GM12878 (cell line): ENCODE measurements around the gene PMIS2.

Source experiments
- CEBPB ChIP-seq, 2 experiments: fragments of 150-350 bp in 1 of 2; IDR thresholded peaks; 2 replicates each; pipeline ENCODE4 v1.6.1; 2012 to 2014; ENCODE audit warnings: low read depth in 2 of 2, low read length in 2 of 2, borderline replicate concordance in 1 of 2, inconsistent platforms in 1 of 2
- CHD4 ChIP-seq: fragments of 200-600 bp; sonication (generic); IDR thresholded peaks from 2 replicates; pipeline ENCODE4 v1.6.1; 2016; ENCODE audit warnings: mild to moderate bottlenecking
- NR2C1 ChIP-seq: fragments of 450-650 bp; IDR thresholded peaks from 2 replicates; pipeline ENCODE4 v1.6.1; 2017; ENCODE audit warnings: antibody characterized with exemption, mild to moderate bottlenecking, moderate library complexity
- SP1 ChIP-seq: IDR thresholded peaks from one replicate; pipeline ENCODE4 v1.6.1; 2011; ENCODE audit warnings: low read depth, low read length
- YY1 ChIP-seq: IDR thresholded peaks from 2 replicates; pipeline ENCODE4 v1.6.1; 2011; ENCODE audit warnings: low read depth, mild to moderate bottlenecking, low read length
- ZNF274 ChIP-seq: IDR thresholded peaks from one replicate; pipeline ENCODE4 v1.8.0; 2011; ENCODE audit not compliant: insufficient read length, insufficient read depth
- TF ChIP-seq, protein P1 (sequence below): IDR thresholded peaks from 2 replicates; pipeline ENCODE4 v1.6.1; 2012; ENCODE audit warnings: low read depth, low read length, improper control_type of control experiment
- TF ChIP-seq, protein P2 (sequence below): fragments of 450-650 bp; IDR thresholded peaks from 2 replicates; pipeline ENCODE4 v1.6.1; 2017; ENCODE audit warnings: mild to moderate bottlenecking
- TF ChIP-seq, protein P3 (sequence below), 3 experiments: IDR thresholded peaks in 2 of 3; conservative IDR thresholded peaks in 1 of 3; 2 replicates each; pipeline ENCODE4 v1.5.1; 2011; ENCODE audit warnings: low read depth in 3 of 3, low read length in 3 of 3, mild to moderate bottlenecking in 3 of 3, control low read depth in 2 of 3, moderate library complexity in 2 of 3, inconsistent platforms in 1 of 3, mixed read lengths in 1 of 3; ENCODE audit not compliant: control insufficient read depth in 2 of 3, insufficient read depth in 1 of 3; ENCODE audit errors: extremely low read depth in 1 of 3
- TF ChIP-seq, protein P4 (sequence below): fragments of 450-650 bp; IDR thresholded peaks from 2 replicates; pipeline ENCODE4 v1.6.1; 2014; ENCODE audit warnings: mild to moderate bottlenecking
- TF ChIP-seq, protein P5 (sequence below): fragments of 150-350 bp; IDR thresholded peaks from 2 replicates; pipeline ENCODE4 v1.6.1; 2016; ENCODE audit warnings: low read depth, low read length

DNA sequence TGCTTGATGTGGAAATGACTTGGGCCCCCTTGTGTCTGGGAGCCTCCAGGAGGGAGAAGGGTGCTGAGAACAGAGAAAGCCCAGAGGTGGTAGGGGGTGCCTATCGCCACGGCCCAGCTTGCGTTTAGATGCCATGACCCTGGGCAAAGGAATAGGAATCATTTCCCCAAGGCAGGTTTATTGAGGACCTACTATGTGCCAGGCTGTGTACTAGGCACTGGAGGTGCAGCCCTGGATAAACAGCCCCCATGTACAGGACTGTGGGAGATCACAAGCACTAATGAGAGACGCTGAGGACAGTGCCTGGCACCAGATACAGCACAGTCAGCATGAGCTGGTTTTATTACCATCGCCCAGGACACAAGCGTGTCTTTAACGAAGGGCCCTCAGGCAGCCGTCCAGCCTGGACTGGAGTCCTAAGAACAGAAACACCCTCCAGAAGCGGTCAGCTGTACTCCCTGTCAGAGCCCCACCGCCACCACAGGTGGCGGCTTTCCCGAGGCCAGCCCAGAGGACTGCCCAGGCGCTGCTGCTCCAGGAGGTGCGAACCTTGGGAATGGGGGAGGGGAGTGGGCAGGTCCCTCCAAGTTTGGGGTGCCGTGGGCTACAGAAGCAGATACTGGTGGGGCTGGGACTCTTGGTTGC, 36.0 kb upstream of the PMIS2 start:
- TF ChIP-seq, protein P1, sequence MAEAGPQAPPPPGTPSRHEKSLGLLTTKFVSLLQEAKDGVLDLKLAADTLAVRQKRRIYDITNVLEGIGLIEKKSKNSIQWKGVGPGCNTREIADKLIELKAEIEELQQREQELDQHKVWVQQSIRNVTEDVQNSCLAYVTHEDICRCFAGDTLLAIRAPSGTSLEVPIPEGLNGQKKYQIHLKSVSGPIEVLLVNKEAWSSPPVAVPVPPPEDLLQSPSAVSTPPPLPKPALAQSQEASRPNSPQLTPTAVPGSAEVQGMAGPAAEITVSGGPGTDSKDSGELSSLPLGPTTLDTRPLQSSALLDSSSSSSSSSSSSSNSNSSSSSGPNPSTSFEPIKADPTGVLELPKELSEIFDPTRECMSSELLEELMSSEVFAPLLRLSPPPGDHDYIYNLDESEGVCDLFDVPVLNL: no peak
- TF ChIP-seq YY1: no peak
- TF ChIP-seq, protein P2, sequence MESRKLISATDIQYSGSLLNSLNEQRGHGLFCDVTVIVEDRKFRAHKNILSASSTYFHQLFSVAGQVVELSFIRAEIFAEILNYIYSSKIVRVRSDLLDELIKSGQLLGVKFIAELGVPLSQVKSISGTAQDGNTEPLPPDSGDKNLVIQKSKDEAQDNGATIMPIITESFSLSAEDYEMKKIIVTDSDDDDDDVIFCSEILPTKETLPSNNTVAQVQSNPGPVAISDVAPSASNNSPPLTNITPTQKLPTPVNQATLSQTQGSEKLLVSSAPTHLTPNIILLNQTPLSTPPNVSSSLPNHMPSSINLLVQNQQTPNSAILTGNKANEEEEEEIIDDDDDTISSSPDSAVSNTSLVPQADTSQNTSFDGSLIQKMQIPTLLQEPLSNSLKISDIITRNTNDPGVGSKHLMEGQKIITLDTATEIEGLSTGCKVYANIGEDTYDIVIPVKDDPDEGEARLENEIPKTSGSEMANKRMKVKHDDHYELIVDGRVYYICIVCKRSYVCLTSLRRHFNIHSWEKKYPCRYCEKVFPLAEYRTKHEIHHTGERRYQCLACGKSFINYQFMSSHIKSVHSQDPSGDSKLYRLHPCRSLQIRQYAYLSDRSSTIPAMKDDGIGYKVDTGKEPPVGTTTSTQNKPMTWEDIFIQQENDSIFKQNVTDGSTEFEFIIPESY: no peak
- no peak for TF ChIP-seq CHD4
- no peak for TF ChIP-seq SP1
- TF ChIP-seq CEBPB (IDR thresholded peaks at IDR 0.05; ENCODE audit: borderline replicate concordance in 1 of 2, low read depth in 2 of 2, low read length in 2 of 2): no peak
- no peak for TF ChIP-seq NR2C1
- TF ChIP-seq, protein P3, sequence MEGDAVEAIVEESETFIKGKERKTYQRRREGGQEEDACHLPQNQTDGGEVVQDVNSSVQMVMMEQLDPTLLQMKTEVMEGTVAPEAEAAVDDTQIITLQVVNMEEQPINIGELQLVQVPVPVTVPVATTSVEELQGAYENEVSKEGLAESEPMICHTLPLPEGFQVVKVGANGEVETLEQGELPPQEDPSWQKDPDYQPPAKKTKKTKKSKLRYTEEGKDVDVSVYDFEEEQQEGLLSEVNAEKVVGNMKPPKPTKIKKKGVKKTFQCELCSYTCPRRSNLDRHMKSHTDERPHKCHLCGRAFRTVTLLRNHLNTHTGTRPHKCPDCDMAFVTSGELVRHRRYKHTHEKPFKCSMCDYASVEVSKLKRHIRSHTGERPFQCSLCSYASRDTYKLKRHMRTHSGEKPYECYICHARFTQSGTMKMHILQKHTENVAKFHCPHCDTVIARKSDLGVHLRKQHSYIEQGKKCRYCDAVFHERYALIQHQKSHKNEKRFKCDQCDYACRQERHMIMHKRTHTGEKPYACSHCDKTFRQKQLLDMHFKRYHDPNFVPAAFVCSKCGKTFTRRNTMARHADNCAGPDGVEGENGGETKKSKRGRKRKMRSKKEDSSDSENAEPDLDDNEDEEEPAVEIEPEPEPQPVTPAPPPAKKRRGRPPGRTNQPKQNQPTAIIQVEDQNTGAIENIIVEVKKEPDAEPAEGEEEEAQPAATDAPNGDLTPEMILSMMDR (IDR thresholded peaks at IDR 0.05 in 2 of 3, conservative IDR thresholded peaks at IDR 0.05 in 1 of 3; ENCODE audit: control insufficient read depth in 2 of 3, extremely low read depth in 1 of 3, insufficient read depth in 1 of 3, low read depth in 3 of 3, low read length in 3 of 3): no peak
- no peak for TF ChIP-seq ZNF274
- TF ChIP-seq, protein P4, sequence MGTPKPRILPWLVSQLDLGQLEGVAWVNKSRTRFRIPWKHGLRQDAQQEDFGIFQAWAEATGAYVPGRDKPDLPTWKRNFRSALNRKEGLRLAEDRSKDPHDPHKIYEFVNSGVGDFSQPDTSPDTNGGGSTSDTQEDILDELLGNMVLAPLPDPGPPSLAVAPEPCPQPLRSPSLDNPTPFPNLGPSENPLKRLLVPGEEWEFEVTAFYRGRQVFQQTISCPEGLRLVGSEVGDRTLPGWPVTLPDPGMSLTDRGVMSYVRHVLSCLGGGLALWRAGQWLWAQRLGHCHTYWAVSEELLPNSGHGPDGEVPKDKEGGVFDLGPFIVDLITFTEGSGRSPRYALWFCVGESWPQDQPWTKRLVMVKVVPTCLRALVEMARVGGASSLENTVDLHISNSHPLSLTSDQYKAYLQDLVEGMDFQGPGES: no peak
- TF ChIP-seq, protein P5, sequence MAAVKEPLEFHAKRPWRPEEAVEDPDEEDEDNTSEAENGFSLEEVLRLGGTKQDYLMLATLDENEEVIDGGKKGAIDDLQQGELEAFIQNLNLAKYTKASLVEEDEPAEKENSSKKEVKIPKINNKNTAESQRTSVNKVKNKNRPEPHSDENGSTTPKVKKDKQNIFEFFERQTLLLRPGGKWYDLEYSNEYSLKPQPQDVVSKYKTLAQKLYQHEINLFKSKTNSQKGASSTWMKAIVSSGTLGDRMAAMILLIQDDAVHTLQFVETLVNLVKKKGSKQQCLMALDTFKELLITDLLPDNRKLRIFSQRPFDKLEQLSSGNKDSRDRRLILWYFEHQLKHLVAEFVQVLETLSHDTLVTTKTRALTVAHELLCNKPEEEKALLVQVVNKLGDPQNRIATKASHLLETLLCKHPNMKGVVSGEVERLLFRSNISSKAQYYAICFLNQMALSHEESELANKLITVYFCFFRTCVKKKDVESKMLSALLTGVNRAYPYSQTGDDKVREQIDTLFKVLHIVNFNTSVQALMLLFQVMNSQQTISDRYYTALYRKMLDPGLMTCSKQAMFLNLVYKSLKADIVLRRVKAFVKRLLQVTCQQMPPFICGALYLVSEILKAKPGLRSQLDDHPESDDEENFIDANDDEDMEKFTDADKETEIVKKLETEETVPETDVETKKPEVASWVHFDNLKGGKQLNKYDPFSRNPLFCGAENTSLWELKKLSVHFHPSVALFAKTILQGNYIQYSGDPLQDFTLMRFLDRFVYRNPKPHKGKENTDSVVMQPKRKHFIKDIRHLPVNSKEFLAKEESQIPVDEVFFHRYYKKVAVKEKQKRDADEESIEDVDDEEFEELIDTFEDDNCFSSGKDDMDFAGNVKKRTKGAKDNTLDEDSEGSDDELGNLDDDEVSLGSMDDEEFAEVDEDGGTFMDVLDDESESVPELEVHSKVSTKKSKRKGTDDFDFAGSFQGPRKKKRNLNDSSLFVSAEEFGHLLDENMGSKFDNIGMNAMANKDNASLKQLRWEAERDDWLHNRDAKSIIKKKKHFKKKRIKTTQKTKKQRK: no peak
